Lower leg skin (tissue), 4 donors: ENCODE measurements around the gene DVL1. TPM values are rescaled to one million over a fixed set of nuclear protein-coding genes. Genes with fewer than 3 reads are reported as not detected.

Experiments
- DNase-seq, 2 donors: peaks; one replicate each; pipeline ENCODE4 v3.0.0-alpha.2; 2019; ENCODE audit warnings: low spot score in 2 of 2
- H3K4me3 ChIP-seq: fragments of 200-600 bp; sonication (generic); 2 replicates; pipeline ENCODE4 v1.5.1; 2017; ENCODE audit warnings: mild to moderate bottlenecking, low read depth; ENCODE audit not compliant: poor library complexity, severe bottlenecking
- CTCF ChIP-seq, 3 donors: fragments of 450-650 bp; IDR thresholded peaks; one replicate each; pipeline ENCODE4 v1.5.1; 2016; ENCODE audit warnings: antibody characterized with exemption in 3 of 3, mild to moderate bottlenecking in 3 of 3, moderate library complexity in 2 of 3
- POLR2A ChIP-seq, 2 donors: fragments of 450-650 bp; IDR thresholded peaks; one replicate each; pipeline ENCODE4 v1.6.1; 2016 to 2017; ENCODE audit warnings: antibody characterized with exemption in 2 of 2, mild to moderate bottlenecking in 1 of 2, moderate library complexity in 1 of 2
- WGBS, 2 donors: methylation state at CpG; one replicate each; pipeline ENCODE4 v1.1.5; 2018; 5-methylcytosine and 5-hydroxymethylcytosine counted together
- intact Hi-C: fragments of 100-400 bp; cut with DNase I; formaldehyde crosslinking; loops from one replicate; pipeline ENCODE4 v1.15.0; 2023; ENCODE audit warnings: low total_unique reads
- total RNA-seq, 4 donors: library from RNA; depleted of rRNA; stranded (reverse); fragments of >200 nt; gene quantifications; one replicate each; pipeline ENCODE4 v1.1.0, GENCODE V29; 2016

Gene DVL1
- total RNA-seq, 4 donors from 2014 or later = 92.0 to 163 (median 113) TPM

- intact Hi-C loops = no loop called here
- no peak for DNase-seq
- no peak overlapping the region for H3K4me3 ChIP-seq
- 92 to 96% methylated on average over 16 to 17 of the region's 17 CpGs for WGBS, 2 donors
- TF ChIP-seq POLR2A (IDR thresholded peaks at IDR 0.05) (no peak), CTCF (IDR thresholded peaks at IDR 0.05) (no peak)
Measured at GRCh38 chr1:1341549-1342021, 7.6 kb downstream of the DVL1 start.

GRCh38 chr1:1340791-1341548 lies 8.2 kb downstream of the DVL1 start:
- intact Hi-C loops = no loop called here
- H3K4me3 ChIP-seq = no peak overlapping the region
- WGBS, 2 donors = 91% methylated on average over 34 to 36 of the region's 36 CpGs
- TF ChIP-seq POLR2A (IDR thresholded peaks at IDR 0.05) (no peak), CTCF (IDR thresholded peaks at IDR 0.05) (no peak)
- DNase-seq = no peak

GRCh38 chr1:1340185-1340584 lies 9.0 kb downstream of the DVL1 start:
- intact Hi-C loops = no loop called here
- DNase-seq = no peak
- TF ChIP-seq CTCF (IDR thresholded peaks at IDR 0.05) = no peak
- TF ChIP-seq POLR2A (IDR thresholded peaks at IDR 0.05) = no peak
- H3K4me3 ChIP-seq = no peak overlapping the region
- 77 to 84% methylated on average over 23 of the region's 23 CpGs for WGBS, 2 donors

- no peak overlapping the region for H3K4me3 ChIP-seq
- WGBS, 2 donors = 93 to 95% methylated on average over 36 of the region's 36 CpGs
- no peak for DNase-seq
- intact Hi-C loops = no loop called here
- TF ChIP-seq CTCF (IDR thresholded peaks at IDR 0.05) (no peak), POLR2A (IDR thresholded peaks at IDR 0.05) (no peak)
Measured at GRCh38 chr1:1338278-1338677, 10.9 kb downstream of the DVL1 start.

- intact Hi-C loops = no loop called here
- H3K4me3 ChIP-seq = no peak overlapping the region
- no peak for DNase-seq
- TF ChIP-seq CTCF (IDR thresholded peaks at IDR 0.05) (no peak), POLR2A (IDR thresholded peaks at IDR 0.05) (no peak)
- 81 to 86% methylated on average over 17 to 18 of the region's 18 CpGs for WGBS, 2 donors
Measured at GRCh38 chr1:1337793-1338147, 11.4 kb downstream of the DVL1 start.
